Endothelial cell of umbilical vein (primary cell): ENCODE measurements around the gene NMNAT1. TPM values are rescaled to one million over a fixed set of nuclear protein-coding genes. Genes with fewer than 3 reads are reported as not detected.

Source experiments
- BruUV-seq: library from RNA; stranded (reverse); fragments of 400-500 nt; replicated peaks from 2 replicates; lab custom pipeline; 2021; lab: Mats Ljungman, UMichigan
- CTCF ChIA-PET: fragments of 300-600, 350-600 bp; sonication (Branson Sonifier 250); formaldehyde crosslinking; loops from one replicate; lab custom pipeline; 2021; ENCODE audit warnings: antibody characterized with exemption, inconsistent platforms; lab: Charles Lee
- POLR2A ChIA-PET: fragments of 300-600, 350-600 bp; sonication (Branson Sonifier 250); formaldehyde crosslinking; loops from one replicate; lab custom pipeline; 2021; ENCODE audit warnings: antibody characterized with exemption, inconsistent platforms; lab: Charles Lee
- DNase-seq: peaks from one replicate; pipeline ENCODE4 v3.0.0-alpha.2; 2011; ENCODE audit warnings: low read depth, low spot score
- FAIRE-seq: peaks from 2 replicates; lab custom pipeline; 2011; peaks lifted over from hg19 to GRCh38; lab: Jason Lieb, UNC
- H2AFZ ChIP-seq: 2 replicates; pipeline ENCODE4 v1.6.0; 2012; ENCODE audit warnings: low read depth, low read length, control low read depth, inconsistent platforms
- H3K27ac ChIP-seq: 2 replicates; pipeline ENCODE4 v1.5.1; 2011; ENCODE audit warnings: low read depth, mild to moderate bottlenecking, control low read depth, low read length, moderate library complexity; ENCODE audit not compliant: insufficient read depth
- H3K27me3 ChIP-seq, 2 experiments: 2 replicates each; pipeline versions ENCODE4 v1.6.0 to v1.6.1; 2011; ENCODE audit warnings: low read length in 2 of 2, mixed read lengths in 1 of 2; ENCODE audit not compliant: control insufficient read depth in 2 of 2, insufficient read depth in 2 of 2
- H3K36me3 ChIP-seq, 2 experiments: 2 replicates in 1 of 2; 3 replicates in 1 of 2; pipeline ENCODE4 v1.5.1; 2011; ENCODE audit warnings: low read length in 2 of 2, mild to moderate bottlenecking in 1 of 2, moderate library complexity in 1 of 2; ENCODE audit not compliant: control insufficient read depth in 2 of 2, insufficient read depth in 2 of 2; ENCODE audit errors: extremely low read depth in 1 of 2
- H3K4me1 ChIP-seq: 3 replicates; pipeline ENCODE4 v1.5.1; 2011; ENCODE audit warnings: mild to moderate bottlenecking, low read length; ENCODE audit not compliant: control insufficient read depth, insufficient read depth; ENCODE audit errors: extremely low read depth
- H3K4me2 ChIP-seq: 2 replicates; pipeline ENCODE4 v1.6.1; 2011; ENCODE audit warnings: low read length, control low read depth, mixed read lengths; ENCODE audit not compliant: insufficient read depth
- H3K4me3 ChIP-seq, 3 experiments: fragments of 200-600 bp in 1 of 3; sonication (generic), shearing (Covaris generic) in 1 of 3; replicated peaks in 1 of 3; 2 replicates each; pipeline ENCODE4 v1.5.1; 2011 to 2016; ENCODE audit warnings: control low read depth in 3 of 3, low read length in 3 of 3, mild to moderate bottlenecking in 2 of 3, inconsistent platforms in 1 of 3, low read depth in 1 of 3, moderate library complexity in 1 of 3; ENCODE audit not compliant: insufficient read depth in 1 of 3
- H3K79me2 ChIP-seq: 2 replicates; pipeline ENCODE4 v1.6.0; 2012; ENCODE audit warnings: low read length, inconsistent platforms; ENCODE audit not compliant: control insufficient read depth, insufficient read depth
- H3K9ac ChIP-seq: replicated peaks from 2 replicates; pipeline ENCODE3; 2011; ENCODE audit warnings: low read length, control low read depth; ENCODE audit not compliant: insufficient read depth; ENCODE audit errors: extremely low read depth
- H3K9me1 ChIP-seq: replicated peaks from 3 replicates; pipeline ENCODE4 v1.6.0; 2011; ENCODE audit warnings: mild to moderate bottlenecking, low read length; ENCODE audit not compliant: control insufficient read depth, insufficient read depth; ENCODE audit errors: extremely low read depth
- H3K9me3 ChIP-seq: replicated peaks from 2 replicates; pipeline ENCODE4 v1.5.1; 2012; ENCODE audit warnings: low read length, inconsistent platforms; ENCODE audit not compliant: control insufficient read depth, insufficient read depth
- H4K20me1 ChIP-seq: replicated peaks from 2 replicates; pipeline ENCODE3; 2011; ENCODE audit warnings: mild to moderate bottlenecking, low read length; ENCODE audit not compliant: control insufficient read depth, insufficient read depth; ENCODE audit errors: extremely low read depth
- EZH2 ChIP-seq: IDR thresholded peaks from 2 replicates; pipeline ENCODE4 v1.6.1; 2012; ENCODE audit warnings: borderline replicate concordance, low read depth, mild to moderate bottlenecking, moderate library complexity, low read length, inconsistent platforms; ENCODE audit not compliant: severe bottlenecking
- FOS ChIP-seq: IDR thresholded peaks from 2 replicates; pipeline ENCODE4 v1.6.1; 2011; ENCODE audit warnings: mild to moderate bottlenecking, low read length, moderate library complexity, borderline replicate concordance; ENCODE audit not compliant: insufficient read depth
- GATA2 ChIP-seq: IDR thresholded peaks from 2 replicates; pipeline ENCODE4 v1.7.0; 2011; ENCODE audit warnings: low read depth, mild to moderate bottlenecking, moderate library complexity, mixed read lengths, low read length; ENCODE audit not compliant: insufficient read length, insufficient read depth
- JUN ChIP-seq: IDR thresholded peaks from 2 replicates; pipeline ENCODE4 v1.6.1; 2011; ENCODE audit warnings: borderline replicate concordance, low read depth; ENCODE audit not compliant: insufficient read length, insufficient read depth
- MAX ChIP-seq: IDR thresholded peaks from 2 replicates; pipeline ENCODE4 v1.6.1; 2011; ENCODE audit not compliant: insufficient read depth, insufficient read length
- MYC ChIP-seq: IDR thresholded peaks from one replicate; pipeline ENCODE4 v1.6.1; 2011; ENCODE audit warnings: mild to moderate bottlenecking, low read depth, low read length
- POLR2A ChIP-seq: IDR thresholded peaks from 2 replicates; pipeline ENCODE4 v1.6.1; 2012; ENCODE audit warnings: low read depth, mild to moderate bottlenecking, control low read depth, low read length
- POLR2AphosphoS5 ChIP-seq: IDR thresholded peaks from 2 replicates; pipeline ENCODE4 v1.6.1; 2012; ENCODE audit warnings: low read depth, mild to moderate bottlenecking, control low read depth, low read length, moderate library complexity; ENCODE audit not compliant: insufficient read depth
- dilution Hi-C: fragments of 300-500 bp; cut with MboI; formaldehyde crosslinking; loops from one replicate; pipeline ENCODE4 v1.15.0; 2019; ENCODE audit warnings: low sequenced_read_pairs; ENCODE audit not compliant: extremely low pct_ligation_motif_present
- intact Hi-C: fragments of 100-400 bp; cut with micrococcal nuclease; formaldehyde crosslinking; loops from one replicate; pipeline ENCODE4 v1.10.0; 2022
- polyA plus RNA-seq, 4 experiments: library from polyadenylated mRNA; depleted of rRNA in 3 of 4; stranded (reverse) in 3 of 4; unstranded in 1 of 4; fragments of >200 nt; gene quantifications; 2 replicates each; pipeline versions ENCODE4 v1.2.1 to v1.2.3, GENCODE V29; 2011 to 2012; ENCODE audit warnings: missing spikeins in 1 of 4
- total RNA-seq: library from RNA; stranded (reverse); gene quantifications from 2 replicates; pipeline ENCODE4 v1.2.3, GENCODE V29; 2021
- TF ChIP-seq, protein P1 (sequence below), 2 donors: IDR thresholded peaks; 1 replicate in 1 of 2; 2 replicates in 1 of 2; pipeline ENCODE4 v1.5.1; 2011; ENCODE audit warnings: low read length in 2 of 2, mild to moderate bottlenecking in 2 of 2, moderate library complexity in 2 of 2, control low read depth in 1 of 2, inconsistent platforms in 1 of 2, low read depth in 1 of 2; ENCODE audit not compliant: insufficient read depth in 1 of 2; ENCODE audit errors: extremely low read depth in 1 of 2

Gene NMNAT1
- total and polyA plus RNA-seq, 2 donors (not counting 3 experiments of a cell fraction or from before 2014, with no cell fraction given) = 4.8 to 9.8 TPM

DNA sequence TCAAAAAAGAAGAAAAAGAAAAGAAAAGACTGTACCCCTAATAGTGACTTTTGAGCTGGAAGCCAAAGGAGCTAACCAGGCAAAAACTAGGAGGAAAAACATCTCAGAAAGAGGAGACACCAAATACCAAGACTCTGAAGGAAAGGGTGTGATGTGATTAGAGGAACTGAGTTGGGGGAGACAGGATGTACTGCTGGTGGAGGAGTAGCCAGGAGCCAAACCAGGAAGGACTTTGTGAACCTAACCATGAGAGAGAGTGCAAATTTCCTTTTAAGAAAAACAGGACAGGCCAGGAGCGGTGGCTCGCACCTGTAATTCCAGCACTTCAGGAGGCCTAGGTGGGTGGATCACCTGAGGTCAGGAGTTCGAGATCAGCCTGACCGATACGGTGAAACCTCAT, 49.6 kb downstream of the NMNAT1 start:
- H2AFZ ChIP-seq = no peak overlapping the region
- H3K4me2 ChIP-seq = no peak overlapping the region
- intact Hi-C loops (no loop called here), dilution Hi-C loops (no loop called here)
- no TSS peak for BruUV-seq
- H3K9me1 ChIP-seq = no peaks in the 10 kb centered on the region
- no peaks in the 10 kb centered on the region for H3K9me3 ChIP-seq
- peaks cover 23% of the 10 kb centered on the region for H3K4me1 ChIP-seq
- peaks cover 19 to 36% of the 10 kb centered on the region in 2 experiments for H3K27me3 ChIP-seq
- CTCF ChIA-PET = interaction anchor here (0.7 to 1.8 kb wide), 3 partner anchors 10 to 50 kb away, joined by 3 to 8 read pairs (median 3); partner anchors contain the start of genes LZIC and NMNAT1
- no peak for DNase-seq
- no peaks in the 10 kb centered on the region for H3K36me3 ChIP-seq
- FAIRE-seq = peak; percentile 26
- H3K4me3 ChIP-seq = no peak overlapping the region
- H3K9ac ChIP-seq = no peak overlapping the region
- H4K20me1 ChIP-seq = no peaks in the 10 kb centered on the region
- no peak for TF ChIP-seq GATA2
- no peak for TF ChIP-seq EZH2
- no peak for TF ChIP-seq FOS
- no peak for TF ChIP-seq POLR2A
- TF ChIP-seq, protein P1, sequence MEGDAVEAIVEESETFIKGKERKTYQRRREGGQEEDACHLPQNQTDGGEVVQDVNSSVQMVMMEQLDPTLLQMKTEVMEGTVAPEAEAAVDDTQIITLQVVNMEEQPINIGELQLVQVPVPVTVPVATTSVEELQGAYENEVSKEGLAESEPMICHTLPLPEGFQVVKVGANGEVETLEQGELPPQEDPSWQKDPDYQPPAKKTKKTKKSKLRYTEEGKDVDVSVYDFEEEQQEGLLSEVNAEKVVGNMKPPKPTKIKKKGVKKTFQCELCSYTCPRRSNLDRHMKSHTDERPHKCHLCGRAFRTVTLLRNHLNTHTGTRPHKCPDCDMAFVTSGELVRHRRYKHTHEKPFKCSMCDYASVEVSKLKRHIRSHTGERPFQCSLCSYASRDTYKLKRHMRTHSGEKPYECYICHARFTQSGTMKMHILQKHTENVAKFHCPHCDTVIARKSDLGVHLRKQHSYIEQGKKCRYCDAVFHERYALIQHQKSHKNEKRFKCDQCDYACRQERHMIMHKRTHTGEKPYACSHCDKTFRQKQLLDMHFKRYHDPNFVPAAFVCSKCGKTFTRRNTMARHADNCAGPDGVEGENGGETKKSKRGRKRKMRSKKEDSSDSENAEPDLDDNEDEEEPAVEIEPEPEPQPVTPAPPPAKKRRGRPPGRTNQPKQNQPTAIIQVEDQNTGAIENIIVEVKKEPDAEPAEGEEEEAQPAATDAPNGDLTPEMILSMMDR (IDR thresholded peaks at IDR 0.05; ENCODE audit: extremely low read depth in 1 of 2, insufficient read depth in 1 of 2, low read depth in 1 of 2, low read length in 2 of 2) = no peak
- no peak for TF ChIP-seq JUN
- no peak for TF ChIP-seq POLR2AphosphoS5
- no peak for TF ChIP-seq MAX
- TF ChIP-seq MYC = no peak
- POLR2A ChIA-PET = no interaction called here
- H3K27ac ChIP-seq = no peak overlapping the region
- no peaks in the 10 kb centered on the region for H3K79me2 ChIP-seq
